Measurements from ENCODE around the gene KRTAP2-2.
"Not testable (repeated sequence)": the region's sequence is repeated elsewhere in the genome, so short reads cannot be mapped to it uniquely, and the experiment has no call there.

The KRTAP2-2 gene, protein sequence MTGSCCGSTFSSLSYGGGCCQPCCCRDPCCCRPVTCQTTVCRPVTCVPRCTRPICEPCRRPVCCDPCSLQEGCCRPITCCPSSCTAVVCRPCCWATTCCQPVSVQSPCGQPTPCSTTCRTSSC

DNA sequence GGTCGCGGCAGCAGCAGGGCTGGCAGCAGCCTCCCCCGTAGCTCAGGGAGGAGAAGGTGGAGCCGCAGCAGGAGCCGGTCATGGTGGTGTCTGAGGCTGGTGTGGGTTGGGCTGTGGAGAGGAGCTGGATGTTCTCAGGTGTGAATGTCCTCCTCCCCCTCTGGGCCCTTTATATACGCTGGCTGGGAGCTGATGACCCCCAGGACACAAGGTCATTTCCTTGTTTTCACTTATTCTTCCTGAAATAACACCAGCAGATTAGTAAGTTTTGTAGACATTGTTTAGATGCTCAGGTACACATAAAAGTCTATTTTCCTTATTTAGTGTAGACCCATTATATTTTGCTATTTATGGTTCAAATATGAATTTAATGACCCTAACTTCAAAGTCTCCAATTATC, at the start of gene KRTAP2-2:
Gene KRTAP2-2, minus strand, starts transcription at position 101 of the 400 bp plus-strand sequence. Its CDS starts 19 bp downstream, at position 82.
- DNase-seq, result not testable (repeated sequence)

DNA sequence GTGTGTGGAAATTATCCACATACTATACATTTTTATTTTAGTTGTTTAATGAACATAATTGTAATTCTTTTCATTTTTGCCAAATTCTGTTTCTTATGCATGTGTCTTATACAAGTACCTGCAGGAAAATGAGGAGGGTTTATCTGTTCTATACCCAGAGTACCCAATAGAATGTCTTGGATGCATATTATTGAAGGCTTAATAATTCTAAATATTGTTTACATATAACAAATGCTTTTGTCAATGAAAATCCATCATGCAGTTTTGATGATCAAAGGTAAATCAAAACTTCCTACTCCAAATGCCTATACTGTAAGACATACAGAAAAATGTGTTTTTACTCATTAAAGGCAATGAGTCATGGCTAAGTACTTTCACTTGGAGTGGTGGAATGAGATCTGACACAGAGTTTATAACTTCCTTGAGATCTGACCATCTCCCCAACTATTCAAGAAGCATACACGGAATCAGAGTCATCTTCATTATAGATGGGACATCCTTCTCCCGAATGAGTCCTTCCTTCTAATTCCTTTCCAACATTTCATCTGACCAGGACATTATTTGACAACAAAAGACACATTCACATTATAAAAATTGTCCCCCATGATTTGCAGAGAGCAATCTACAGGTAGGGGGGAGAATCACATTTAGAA, 49.5 kb upstream of the KRTAP2-2 start:
- DNase-seq, result not testable (repeated sequence)

DNA sequence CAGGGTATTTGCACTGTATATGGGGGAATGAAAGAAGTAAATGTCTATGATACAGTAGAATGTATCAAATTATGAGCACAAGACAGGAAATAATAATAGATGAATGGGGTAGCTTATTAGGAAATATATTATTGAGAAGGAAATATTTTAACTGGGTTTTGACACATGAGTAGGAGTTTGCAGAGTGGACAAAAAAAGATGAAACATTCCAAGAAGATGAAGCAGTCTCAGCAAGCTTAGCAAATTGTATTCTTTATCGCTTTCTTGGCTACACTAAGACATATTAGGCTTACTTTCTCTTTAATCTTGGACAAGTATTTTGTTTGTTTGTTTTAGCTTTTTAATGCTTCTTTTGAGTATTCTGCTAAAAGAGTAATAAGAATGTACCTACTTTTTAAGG, 48.9 kb upstream of the KRTAP2-2 start:
- no peak for DNase-seq

DNA sequence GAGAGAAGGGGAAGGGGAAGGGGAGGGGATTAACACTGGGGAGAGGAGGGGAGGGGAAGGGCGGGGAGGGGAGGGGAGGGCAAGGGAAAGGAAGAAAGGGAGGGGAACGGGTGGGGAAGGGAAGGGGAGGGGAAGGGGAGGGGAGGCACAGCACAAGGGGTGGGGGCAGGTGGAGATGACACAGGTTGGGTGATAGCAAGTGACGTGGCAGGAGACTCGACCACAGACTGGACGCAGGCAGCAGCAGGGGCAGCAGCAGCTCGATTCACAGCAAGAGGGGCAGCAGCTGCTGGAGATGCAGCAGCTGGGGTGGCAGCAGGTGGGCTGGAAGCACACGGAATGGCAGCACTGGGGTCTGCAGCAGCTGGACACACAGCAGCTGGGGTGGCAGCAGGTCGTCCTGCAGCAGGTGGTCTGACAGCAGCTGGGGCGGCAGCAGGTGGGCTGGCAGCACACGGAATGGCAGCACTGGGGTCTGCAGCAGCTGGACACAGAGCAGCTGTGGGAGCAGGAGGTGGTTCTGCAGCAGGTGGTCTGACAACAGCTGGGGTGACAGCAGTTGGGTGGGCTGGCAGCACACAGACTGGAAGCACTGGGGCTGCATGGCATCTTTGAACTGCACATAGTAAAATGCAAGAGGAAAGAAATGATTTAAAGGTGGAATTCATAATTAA, 46.7 kb upstream of the KRTAP2-2 start, which contains the start of gene KRTAP4-16:
Gene KRTAP4-16, minus strand, starts transcription at position 624 of the 674 bp plus-strand sequence. Its CDS starts 0 bp downstream, at position 624.
- DNase-seq, result no peak

DNA sequence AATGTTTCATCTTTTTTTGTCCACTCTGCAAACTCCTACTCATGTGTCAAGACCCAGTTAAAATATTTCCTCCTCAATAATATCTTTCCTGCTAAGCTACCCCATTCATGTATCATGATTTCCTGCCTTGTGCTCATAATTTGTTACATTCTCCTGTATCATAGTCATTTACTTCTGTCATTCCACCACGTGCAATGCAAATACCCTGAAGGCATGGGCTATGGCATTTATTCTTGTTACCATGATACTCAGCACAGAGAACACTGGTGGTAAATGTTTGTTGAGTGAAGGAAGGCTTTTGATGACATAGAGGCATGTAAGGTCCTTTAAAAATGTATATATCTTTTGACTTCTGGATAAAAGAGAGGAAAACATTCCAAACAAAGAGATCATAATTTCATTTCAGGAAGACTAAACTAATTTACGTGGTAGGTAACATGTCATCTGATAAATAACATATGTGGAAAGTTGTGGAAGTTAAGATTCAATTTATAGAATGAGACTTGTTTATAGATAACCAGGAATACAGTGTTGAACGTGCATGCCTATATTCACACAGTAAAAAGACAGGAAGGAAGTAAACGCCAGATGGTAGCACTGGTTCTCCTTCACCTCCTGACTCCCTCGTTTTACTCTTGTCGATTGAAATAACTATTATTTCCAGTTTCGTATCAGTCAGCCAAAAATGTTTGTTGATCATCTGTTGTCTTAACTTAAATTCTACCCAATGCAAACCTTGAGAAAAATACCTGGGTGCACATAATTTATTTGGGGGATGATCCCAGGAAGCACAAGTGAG, 44.9 kb upstream of the KRTAP2-2 start:
- DNase-seq, result not testable (repeated sequence)

DNA sequence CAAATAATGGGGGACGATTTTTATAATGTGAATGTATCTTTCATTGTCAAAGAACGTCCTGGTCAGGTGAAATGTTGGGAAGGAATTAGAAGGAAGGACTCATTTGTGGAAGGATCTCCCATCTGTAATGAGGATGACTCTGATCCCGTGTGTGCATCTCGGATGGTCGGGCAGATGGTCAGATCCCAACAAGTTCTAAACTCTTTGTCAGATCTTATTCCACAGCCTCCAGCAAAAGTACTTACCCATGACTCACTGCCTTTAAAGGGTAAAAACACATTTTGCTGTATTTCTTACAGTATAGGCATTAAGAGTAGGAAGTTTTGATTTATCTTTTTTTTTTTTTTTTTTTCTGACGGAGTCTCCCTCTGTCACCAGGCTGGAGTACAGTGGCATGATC, 43.5 kb upstream of the KRTAP2-2 start:
- no peak for DNase-seq

DNA sequence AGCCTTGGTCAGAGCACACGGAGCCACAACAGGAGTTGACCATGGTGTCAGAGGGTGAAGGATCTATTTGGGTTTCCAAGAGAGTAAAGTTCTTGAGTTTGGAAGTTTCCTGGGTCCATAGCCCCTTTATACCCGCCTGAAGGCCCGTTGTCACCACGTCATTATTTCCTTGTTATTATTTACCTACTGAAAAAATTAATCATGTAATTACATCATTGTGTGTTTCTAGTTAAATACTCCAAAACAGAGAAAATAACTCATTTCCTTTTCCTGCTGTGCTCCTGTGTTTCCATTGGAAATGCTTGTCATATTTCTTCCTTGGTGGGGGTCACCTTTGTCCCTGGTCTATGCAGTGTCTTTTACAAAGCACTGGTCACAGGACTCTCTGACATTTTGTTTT, 43.0 kb upstream of the KRTAP2-2 start, which contains the start of gene KRTAP4-8:
Gene KRTAP4-8, minus strand, starts transcription at position 101 of the 400 bp plus-strand sequence. Its CDS starts 58 bp downstream, at position 43.
- DNase-seq, result no peak

DNA sequence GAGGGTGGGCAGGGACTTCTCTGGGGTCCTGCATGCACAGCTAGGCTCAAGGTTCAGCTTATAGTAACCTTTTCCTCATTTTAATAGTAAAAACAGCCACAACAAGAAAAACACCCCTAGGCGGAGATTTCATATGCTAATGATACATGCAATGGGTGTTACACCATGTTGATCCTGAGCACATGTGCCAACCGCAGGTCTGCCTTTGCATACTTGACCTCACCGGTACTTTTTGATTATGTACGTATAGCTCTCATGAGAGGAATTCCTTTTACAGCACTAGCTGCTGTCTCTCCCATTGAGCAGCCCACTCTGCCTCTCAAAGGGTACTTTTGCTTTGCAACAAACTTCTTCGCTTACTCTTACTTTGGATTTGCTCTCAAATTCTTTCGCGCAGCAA, 41.0 kb upstream of the KRTAP2-2 start:
- no peak for DNase-seq

DNA sequence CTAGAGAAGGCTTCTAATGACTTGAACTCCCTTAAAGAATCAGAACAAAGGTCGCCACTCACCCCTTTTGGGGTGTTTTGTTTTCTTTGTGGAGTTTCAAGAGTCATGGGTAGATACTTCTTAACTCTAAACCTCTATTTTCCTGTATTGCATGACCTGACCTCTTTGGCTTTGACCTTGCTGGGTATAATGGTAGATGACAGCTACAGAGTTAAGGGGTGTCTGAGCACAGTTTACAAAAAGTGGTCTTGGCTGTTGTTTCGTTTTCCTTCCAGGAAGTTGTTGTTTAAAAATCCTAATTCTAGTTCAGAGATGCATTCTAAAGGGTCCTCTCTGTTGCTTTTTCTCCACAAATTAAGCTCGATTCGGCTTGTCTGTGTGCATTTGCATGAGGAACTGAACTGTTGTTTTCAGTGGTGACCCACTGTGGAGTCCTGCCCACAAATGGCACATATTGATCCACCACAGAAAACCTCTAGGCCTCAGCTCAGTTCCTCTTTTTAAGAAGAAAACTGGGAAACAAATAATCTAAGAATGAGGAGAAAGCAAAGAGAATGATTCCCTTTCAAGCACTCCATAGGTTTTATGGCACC, 33.8 kb upstream of the KRTAP2-2 start:
- not testable (repeated sequence) for DNase-seq

DNA sequence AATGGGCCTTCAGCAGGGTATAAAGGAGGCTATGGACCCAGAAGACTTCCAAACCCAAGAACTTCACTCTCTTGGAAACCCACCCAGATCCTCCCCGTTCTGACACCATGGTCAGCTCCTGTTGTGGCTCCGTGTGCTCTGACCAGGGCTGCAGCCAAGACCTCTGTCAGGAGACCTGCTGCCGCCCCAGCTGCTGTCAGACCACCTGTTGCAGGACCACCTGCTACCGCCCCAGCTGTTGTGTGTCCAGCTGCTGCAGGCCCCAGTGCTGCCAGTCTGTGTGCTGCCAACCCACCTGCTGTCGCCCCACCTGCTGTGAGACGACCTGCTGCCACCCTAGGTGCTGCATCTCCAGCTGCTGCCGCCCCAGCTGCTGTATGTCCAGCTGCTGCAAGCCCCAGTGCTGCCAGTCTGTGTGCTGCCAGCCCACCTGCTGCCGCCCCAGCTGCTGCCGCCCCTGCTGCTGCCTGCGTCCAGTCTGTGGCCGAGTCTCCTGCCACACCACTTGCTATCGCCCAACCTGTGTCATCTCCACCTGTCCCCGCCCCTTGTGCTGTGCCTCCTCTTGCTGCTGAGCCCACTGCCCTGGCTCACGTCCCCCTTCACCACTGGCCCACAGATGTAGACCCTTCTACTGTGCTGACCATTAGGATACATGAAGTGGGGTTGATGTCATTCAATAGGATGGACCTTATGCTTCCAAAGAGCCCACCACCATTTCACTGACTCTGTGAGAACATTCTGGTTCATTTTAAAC, 29.2 kb upstream of the KRTAP2-2 start, which contains the start of gene KRTAP4-7:
Gene KRTAP4-7, plus strand, starts transcription at position 51 of the 757 bp plus-strand sequence. Its CDS starts 57 bp downstream, at position 108.
- DNase-seq, result not testable (repeated sequence)

DNA sequence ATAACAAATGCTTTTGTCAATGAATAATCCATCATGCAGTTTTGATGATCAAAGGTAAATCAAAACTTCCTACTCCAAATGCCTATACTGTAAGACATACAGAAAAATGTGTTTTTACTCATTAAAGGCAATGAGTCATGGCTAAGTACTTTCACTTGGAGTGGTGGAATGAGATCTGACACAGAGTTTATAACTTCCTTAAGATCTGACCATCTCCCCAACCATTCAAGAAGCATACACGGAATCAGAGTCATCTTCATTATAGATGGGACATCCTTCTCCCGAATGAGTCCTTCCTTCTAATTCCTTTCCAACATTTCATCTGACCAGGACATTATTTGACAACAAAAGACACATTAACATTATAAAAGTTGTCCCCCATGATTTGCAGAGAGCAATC, 28.4 kb upstream of the KRTAP2-2 start:
- not testable (repeated sequence) for DNase-seq

DNA sequence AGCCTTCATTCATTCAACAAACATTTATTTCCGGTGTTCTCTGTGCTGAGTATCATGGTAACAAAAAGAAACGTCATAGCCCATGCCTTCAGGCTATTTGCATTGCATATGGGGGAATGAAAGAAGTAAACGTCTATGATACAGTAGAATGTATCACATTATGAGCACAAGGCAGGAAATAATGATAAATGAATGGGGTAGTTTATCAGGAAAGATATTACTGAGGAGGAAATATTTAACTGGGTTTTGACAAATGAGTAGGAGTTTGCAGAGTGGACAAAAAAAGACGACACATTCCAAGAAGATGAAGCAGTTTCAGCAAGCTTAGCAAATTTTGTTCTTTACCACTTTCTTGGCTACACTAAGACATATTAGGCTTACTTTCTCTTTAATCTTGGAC, 27.6 kb upstream of the KRTAP2-2 start:
- no peak for DNase-seq

DNA sequence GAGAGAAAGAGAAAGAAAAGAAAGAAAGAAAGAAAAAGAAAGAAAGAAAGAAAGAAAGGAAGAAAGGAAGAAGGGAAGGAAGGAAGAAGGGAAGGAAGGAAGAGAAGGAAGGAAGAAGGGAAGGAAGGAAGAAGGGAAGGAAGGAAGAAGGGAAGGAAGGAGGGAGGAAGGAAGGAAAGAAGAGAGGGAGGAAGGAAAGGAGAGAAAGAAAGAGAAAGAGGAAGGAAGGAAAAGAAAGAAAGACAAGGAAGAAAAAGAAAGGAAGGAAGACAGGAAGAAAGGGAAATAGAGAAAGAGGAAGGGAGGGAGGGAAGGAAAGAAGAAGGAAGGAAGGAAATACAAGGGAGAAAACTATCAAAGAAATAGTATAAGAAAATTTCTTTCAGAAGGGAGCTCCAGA, 21.8 kb upstream of the KRTAP2-2 start:
- no peak for DNase-seq

DNA sequence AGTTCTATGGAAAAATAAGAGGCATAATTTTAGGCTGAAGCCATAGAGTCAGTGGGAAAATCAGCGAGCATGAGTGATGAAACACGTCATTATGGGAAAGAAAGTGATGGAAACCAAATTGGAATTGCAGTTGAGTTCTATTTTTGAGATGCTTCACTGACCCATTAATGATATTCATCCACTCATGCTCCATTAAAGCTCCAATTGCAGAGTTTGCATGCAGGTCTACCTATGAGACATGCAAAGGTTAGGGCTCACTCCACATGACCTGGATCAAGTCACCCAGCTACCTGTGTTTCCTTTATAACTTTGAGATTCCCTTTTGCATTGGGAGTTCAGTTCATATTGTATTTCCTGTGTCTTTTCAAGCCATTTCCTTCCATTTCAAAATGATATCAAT, 18.6 kb upstream of the KRTAP2-2 start:
- no peak for DNase-seq

DNA sequence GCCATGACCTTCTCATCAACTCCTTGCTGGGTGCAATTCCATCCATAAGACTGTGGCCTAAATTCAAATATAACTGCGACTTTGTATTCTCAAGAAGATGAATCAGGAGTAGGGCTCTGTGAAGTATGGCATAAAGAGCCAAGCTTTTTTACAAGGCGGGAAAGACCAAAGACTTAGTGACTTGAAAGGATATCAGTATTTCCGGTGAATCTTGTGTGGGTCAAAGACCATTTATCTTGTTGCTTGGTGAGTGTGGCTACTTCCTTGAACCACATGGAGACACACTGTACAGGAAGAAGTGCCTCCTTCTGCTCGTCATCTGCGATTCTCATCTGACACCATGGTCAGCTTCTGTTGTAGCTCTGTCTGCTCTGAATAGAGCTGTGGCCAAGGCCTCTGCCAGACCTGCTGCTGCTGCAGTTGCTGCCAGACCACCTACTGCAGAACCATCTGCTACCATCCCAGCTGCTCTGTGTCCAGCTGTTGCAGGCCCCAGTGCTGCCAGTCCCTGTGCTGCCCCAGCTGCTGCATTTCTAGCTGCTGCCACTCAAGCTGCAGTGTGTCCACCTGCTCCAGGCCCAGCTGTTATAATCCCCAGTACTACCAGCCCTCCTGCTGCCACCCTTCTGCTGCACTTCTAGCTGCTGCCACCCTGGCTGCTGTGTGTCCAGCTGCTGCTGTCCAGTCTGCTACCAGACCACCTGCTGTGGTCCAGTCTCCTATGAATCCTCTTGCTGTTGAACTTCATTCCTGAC, 16.8 kb upstream of the KRTAP2-2 start:
- no peak for DNase-seq

DNA sequence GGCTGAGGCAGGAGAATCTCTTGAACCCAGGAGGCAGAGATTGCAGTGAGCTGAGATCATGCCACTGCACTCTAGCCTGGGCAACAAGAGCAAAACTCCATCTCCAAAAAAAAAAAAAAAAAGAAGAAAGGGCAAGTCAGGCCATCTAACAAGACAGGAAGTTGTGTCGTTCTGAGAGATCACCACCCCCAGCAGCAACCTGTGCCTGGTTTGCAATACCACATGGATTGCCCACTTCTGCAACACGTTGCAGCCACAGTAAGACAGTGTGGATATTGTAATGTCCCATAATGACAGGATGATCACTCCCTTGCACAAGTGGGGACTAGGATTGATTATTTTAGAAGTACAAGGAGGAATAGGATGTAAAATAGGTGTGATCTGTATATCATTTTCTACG, 14.0 kb upstream of the KRTAP2-2 start:
- DNase-seq, result no peak

DNA sequence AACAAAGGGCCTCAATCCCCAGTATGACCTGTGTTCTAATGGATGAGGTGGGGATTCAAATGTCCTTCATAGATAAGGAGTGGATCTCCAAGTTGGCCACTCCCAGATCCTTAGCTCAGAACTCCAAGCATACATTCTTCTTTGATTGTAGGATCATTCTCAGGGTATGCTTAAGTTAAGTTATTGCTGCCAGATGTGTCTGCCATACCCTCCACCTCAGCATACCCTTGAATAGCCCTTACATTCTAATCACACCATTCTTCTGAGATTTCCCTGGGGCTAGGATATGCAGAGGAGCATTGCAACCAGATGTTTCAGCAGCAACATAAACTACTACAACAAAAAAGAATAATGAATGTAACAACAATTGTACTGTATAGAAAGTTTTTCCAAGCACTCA, 12.3 kb upstream of the KRTAP2-2 start:
- no peak for DNase-seq

DNA sequence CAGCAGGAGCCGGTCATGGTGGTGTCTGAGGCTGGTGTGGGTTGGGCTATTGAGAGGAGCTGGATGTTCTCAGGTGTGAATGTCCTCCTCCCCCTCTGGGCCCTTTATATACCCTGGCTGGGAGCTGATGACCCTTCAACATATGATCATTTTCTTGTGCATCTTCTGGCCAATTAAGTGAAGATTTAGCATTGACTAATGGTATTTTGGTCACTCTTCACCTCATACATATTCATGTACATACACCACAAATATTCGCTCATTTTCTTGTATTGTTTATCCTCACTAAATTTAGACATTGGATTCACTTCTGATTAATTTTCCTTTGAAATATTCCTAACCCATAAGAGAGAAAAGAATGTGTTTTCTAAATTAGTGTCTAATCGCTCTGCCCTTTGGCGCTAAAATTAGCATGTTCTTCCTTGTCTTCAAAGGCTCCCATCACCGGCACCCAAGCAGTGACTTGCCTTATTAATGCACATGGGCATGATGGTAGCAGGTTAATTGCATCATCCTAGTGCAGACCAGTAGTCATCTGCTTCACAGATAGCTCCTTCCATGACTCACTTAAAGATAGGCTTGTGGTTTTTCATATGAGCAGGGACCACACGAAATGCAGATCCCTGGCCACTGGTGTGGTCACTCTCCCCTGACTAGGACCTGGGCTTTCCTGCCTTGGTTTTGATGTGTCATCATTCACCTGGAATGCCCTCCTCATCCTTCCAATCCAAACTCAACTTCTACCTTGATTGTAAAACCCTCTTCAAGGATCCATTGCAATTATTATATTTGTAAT, 11.0 kb upstream of the KRTAP2-2 start, which contains the start of gene KRTAP2-4:
Gene KRTAP2-4, minus strand, starts transcription at position 51 of the 796 bp plus-strand sequence. Its CDS starts 34 bp downstream, at position 17.
- DNase-seq, result no peak

DNA sequence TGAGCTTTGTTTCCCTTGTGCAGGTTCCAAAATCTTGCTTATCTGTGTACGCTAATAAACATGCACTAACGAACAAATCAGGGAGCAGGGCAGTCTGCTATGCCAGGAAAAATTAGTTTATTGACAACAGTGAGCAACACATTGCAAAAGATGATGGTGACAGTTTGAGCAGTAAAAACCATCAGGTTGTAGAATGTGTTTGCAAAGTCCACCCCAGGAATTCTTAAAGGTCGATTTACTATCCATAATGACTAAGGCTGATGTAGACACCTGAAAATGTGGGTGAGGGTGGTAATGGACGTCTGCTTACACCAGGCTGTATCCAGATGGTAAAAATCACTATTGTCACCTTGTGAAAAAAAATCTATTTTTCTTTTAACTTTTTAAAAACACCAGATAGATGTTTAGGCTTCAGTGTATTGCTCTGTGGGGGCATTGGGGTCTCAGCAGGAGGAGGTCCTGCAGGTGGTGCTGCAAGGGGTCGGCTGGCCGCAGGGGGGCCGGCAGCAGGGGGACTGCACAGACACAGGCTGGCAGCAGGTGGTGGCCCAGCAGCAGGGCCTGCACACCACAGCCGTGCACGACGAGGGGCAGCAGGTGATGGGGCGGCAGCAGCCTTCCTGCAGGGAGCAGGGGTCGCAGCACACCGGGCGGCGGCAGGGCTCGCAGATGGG, 10.1 kb upstream of the KRTAP2-2 start:
- not testable (repeated sequence) for DNase-seq
